ENCODE measurements around the gene HPD. TPM values are rescaled to one million over a fixed set of nuclear protein-coding genes. Genes with fewer than 3 reads are reported as not detected.

The HPD gene
- polyA plus RNA-seq, 1 of the 3 experiments (the other 2 are of a cell fraction) = 1.9 TPM

DNA sequence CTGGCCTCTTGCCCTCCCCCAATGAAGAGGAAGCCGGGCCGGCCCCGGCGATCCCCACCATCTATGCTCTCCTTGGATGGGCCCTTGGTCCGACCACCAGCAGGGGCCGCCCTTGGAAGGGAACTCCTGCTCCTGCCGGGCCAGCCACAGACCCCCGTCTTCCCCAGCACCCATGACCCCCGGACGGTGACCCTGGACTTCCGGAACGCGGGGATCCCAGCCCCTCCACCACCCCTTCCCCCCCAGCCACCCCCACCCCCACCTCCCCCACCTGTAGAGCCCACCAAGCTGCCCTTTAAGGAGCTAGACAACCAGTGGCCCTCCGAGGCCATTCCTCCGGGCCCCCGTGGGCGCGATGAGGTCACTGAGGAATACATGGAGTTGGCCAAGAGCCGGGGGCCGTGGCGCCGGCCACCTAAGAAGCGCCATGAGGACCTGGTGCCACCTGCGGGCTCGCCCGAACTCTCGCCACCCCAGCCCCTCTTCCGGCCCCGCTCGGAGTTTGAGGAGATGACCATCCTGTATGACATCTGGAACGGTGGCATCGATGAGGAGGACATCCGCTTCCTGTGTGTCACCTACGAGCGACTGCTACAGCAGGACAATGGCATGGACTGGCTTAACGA is 35.4 kb downstream of the HPD start:
- Histone ChIP-seq H3K4me1 (ENCODE audit: control insufficient read depth in 1 of 2, insufficient read depth in 2 of 2, low read depth in 1 of 2, low read length in 1 of 2) (peaks cover 0 to under 1% of the 10 kb centered on the region in 2 experiments; a peak in 1 of 4 replicates), H3K9me3 (no peaks in the 10 kb centered on the region), H2AFZ (ENCODE audit: low read depth) (no peak overlapping the region), H3K36me3 (replicated peaks in 1 of 2; ENCODE audit: control insufficient read depth in 1 of 2, insufficient read depth in 2 of 2, low read length in 1 of 2) (peaks cover 39 to 42% of the 10 kb centered on the region in 2 experiments), H3F3A (replicated peaks; ENCODE audit: insufficient read depth) (no peaks in the 10 kb centered on the region), H3K9me2 (no peaks in the 10 kb centered on the region), H3K9ac (no peak overlapping the region), H3K27ac (ENCODE audit: low read depth in 2 of 2, low read length in 1 of 2) (no peak overlapping the region), H3K79me2 (ENCODE audit: insufficient read depth) (peaks cover 5% of the 10 kb centered on the region; the same call in 1 of the 2 replicates), H3K27me3 (ENCODE audit: insufficient read depth) (no peaks in the 10 kb centered on the region), H3K4me2 (no peak overlapping the region), H3K4me3 (ENCODE audit: low read depth in 2 of 2, low read length in 1 of 2) (no peak overlapping the region), H4K20me1 (ENCODE audit: insufficient read depth) (no peaks in the 10 kb centered on the region)
- POLR2A ChIA-PET = no interaction called here
- peak; percentile 47 for DNase-seq
- CTCF ChIA-PET = interaction anchor here (0.8 to 11.0 kb wide), 3 partner anchors 15 to 288 kb away, joined by 3 to 92 read pairs (median 3); partner anchors contain the start of gene RHOF
- TF ChIP-seq SMC3 (IDR thresholded peaks at IDR 0.05; ENCODE audit: low read depth, low read length) = peak; percentile 29; the same call in 1 of the 2 replicates
- 0 out of 2 replicates have a peak, but pooled peaks have one; percentile 12 for TF ChIP-seq RAD21 (IDR thresholded peaks at IDR 0.05; ENCODE audit: low read length)
- TF ChIP-seq, protein P1, sequence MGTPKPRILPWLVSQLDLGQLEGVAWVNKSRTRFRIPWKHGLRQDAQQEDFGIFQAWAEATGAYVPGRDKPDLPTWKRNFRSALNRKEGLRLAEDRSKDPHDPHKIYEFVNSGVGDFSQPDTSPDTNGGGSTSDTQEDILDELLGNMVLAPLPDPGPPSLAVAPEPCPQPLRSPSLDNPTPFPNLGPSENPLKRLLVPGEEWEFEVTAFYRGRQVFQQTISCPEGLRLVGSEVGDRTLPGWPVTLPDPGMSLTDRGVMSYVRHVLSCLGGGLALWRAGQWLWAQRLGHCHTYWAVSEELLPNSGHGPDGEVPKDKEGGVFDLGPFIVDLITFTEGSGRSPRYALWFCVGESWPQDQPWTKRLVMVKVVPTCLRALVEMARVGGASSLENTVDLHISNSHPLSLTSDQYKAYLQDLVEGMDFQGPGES (IDR thresholded peaks at IDR 0.05; ENCODE audit: low read depth, low read length) = no peak
- 94% methylated on average over 36 of the region's 36 CpGs for whole genome bisulfite sequencing (ENCODE audit: low lambda C conversion rate)

DNA sequence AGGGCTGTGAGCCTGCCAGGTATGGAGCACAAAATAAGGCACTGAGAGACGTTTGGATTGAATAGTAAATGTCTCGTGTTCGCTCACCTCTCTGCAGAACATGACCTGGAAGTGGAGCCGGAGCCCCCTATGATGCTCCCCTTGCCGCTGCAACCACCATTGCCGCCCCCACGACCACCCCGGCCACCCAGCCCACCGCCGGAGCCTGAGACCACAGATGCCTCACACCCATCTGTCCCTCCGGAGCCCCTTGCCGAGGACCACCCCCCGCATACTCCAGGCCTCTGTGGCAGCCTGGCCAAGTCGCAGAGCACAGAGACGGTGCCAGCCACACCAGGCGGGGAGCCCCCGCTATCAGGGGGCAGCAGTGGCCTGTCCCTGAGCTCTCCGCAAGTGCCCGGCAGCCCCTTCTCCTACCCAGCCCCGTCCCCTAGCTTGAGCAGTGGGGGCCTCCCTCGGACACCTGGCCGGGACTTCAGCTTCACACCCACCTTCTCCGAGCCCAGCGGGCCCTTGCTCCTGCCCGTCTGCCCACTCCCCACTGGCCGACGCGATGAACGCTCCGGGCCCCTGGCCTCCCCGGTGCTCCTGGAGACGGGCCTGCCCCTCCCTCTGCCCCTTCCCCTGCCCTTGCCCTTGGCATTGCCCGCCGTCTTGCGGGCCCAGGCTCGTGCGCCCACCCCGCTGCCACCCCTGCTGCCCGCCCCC is 36.1 kb downstream of the HPD start:
- H3K4me3 ChIP-seq (ENCODE audit: low read depth in 2 of 2, low read length in 1 of 2) = no peak overlapping the region
- WGBS (ENCODE audit: low lambda C conversion rate) = 97% methylated on average over 22 of the region's 39 CpGs
- no peaks in the 10 kb centered on the region for H3K27me3 ChIP-seq (ENCODE audit: insufficient read depth)
- H3K4me2 ChIP-seq = no peak overlapping the region
- POLR2A ChIA-PET = no interaction called here
- H4K20me1 ChIP-seq (ENCODE audit: insufficient read depth) = no peaks in the 10 kb centered on the region
- H3K9me2 ChIP-seq = no peaks in the 10 kb centered on the region
- H3K79me2 ChIP-seq (ENCODE audit: insufficient read depth) = peaks cover 5% of the 10 kb centered on the region; the same call in 1 of the 2 replicates
- H3K4me1 ChIP-seq (ENCODE audit: control insufficient read depth in 1 of 2, insufficient read depth in 2 of 2, low read depth in 1 of 2, low read length in 1 of 2) = no peaks in the 10 kb centered on the region; a peak in 1 of 4 replicates
- CTCF ChIA-PET = interaction anchor here (0.8 to 11.0 kb wide), 6 partner anchors 11 to 289 kb away, joined by 3 to 92 read pairs (median 3); partner anchors contain the start of genes PSMD9 and RHOF
- H3K27ac ChIP-seq (ENCODE audit: low read depth in 2 of 2, low read length in 1 of 2) = no peak overlapping the region
- DNase-seq = no peak
- no peak overlapping the region for H2AFZ ChIP-seq (ENCODE audit: low read depth)
- H3K36me3 ChIP-seq (replicated peaks in 1 of 2; ENCODE audit: control insufficient read depth in 1 of 2, insufficient read depth in 2 of 2, low read length in 1 of 2) = peaks cover 40 to 41% of the 10 kb centered on the region in 2 experiments
- H3F3A ChIP-seq (replicated peaks; ENCODE audit: insufficient read depth) = no peaks in the 10 kb centered on the region
- H3K9me3 ChIP-seq = no peaks in the 10 kb centered on the region
- no peak overlapping the region for H3K9ac ChIP-seq
- TF ChIP-seq, protein P2, sequence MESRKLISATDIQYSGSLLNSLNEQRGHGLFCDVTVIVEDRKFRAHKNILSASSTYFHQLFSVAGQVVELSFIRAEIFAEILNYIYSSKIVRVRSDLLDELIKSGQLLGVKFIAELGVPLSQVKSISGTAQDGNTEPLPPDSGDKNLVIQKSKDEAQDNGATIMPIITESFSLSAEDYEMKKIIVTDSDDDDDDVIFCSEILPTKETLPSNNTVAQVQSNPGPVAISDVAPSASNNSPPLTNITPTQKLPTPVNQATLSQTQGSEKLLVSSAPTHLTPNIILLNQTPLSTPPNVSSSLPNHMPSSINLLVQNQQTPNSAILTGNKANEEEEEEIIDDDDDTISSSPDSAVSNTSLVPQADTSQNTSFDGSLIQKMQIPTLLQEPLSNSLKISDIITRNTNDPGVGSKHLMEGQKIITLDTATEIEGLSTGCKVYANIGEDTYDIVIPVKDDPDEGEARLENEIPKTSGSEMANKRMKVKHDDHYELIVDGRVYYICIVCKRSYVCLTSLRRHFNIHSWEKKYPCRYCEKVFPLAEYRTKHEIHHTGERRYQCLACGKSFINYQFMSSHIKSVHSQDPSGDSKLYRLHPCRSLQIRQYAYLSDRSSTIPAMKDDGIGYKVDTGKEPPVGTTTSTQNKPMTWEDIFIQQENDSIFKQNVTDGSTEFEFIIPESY (IDR thresholded peaks at IDR 0.05; ENCODE audit: borderline replicate concordance, low read depth) = no peak
